Endodermal cell (in vitro differentiated cells): ENCODE data around the gene EIF3L. TPM values are rescaled to one million over a fixed set of nuclear protein-coding genes. Genes with fewer than 3 reads are reported as not detected.

ENCODE experiments used
- DNase-seq: peaks from one replicate; pipeline ENCODE4 v3.0.0-alpha.2; 2017
- H3K27ac ChIP-seq: 2 replicates; pipeline ENCODE4 v1.5.1; 2013; ENCODE audit warnings: mild to moderate bottlenecking, low read depth, low read length, moderate library complexity
- H3K27me3 ChIP-seq: 2 replicates; pipeline ENCODE4 v1.6.1; 2013; ENCODE audit warnings: mild to moderate bottlenecking, low read length, moderate library complexity; ENCODE audit not compliant: insufficient read depth, control insufficient read depth, poor library complexity, severe bottlenecking
- H3K36me3 ChIP-seq: 2 replicates; pipeline ENCODE4 v1.7.0; 2013; ENCODE audit warnings: mild to moderate bottlenecking, low read length, moderate library complexity; ENCODE audit not compliant: control insufficient read depth, insufficient read depth
- H3K4me1 ChIP-seq: one replicate; pipeline ENCODE4 v1.7.0; 2013; ENCODE audit warnings: low read length; ENCODE audit not compliant: control insufficient read depth, insufficient read depth
- H3K4me3 ChIP-seq: 2 replicates; pipeline ENCODE4 v1.5.1; 2013; ENCODE audit warnings: mild to moderate bottlenecking, low read length, moderate library complexity
- H3K9ac ChIP-seq: 2 replicates; pipeline ENCODE4 v1.6.1; 2013; ENCODE audit warnings: mild to moderate bottlenecking, low read length, moderate library complexity; ENCODE audit not compliant: poor library complexity, severe bottlenecking; ENCODE audit errors: extremely low read depth
- H3K9me3 ChIP-seq: 2 replicates; pipeline ENCODE4 v1.6.1; 2013; ENCODE audit warnings: mild to moderate bottlenecking, low read length, moderate library complexity; ENCODE audit not compliant: control insufficient read depth
- H3K27ac Mint-ChIP-seq: 2 replicates; pipeline ENCODE4 v1.8.0; 2020; ENCODE audit warnings: mixed read lengths
- H3K27me3 Mint-ChIP-seq: 2 replicates; pipeline ENCODE4 v1.8.0; 2021; ENCODE audit warnings: mild to moderate bottlenecking, mixed read lengths; ENCODE audit not compliant: insufficient read depth
- H3K36me3 Mint-ChIP-seq: 2 replicates; pipeline ENCODE4 v1.8.0; 2020; ENCODE audit warnings: low read depth, mixed read lengths
- H3K4me1 Mint-ChIP-seq: 2 replicates; pipeline ENCODE4 v1.8.0; 2020; ENCODE audit warnings: mixed read lengths
- H3K4me3 Mint-ChIP-seq: 2 replicates; pipeline ENCODE4 v1.8.0; 2020; ENCODE audit warnings: mild to moderate bottlenecking, moderate library complexity, mixed read lengths
- H3K9me3 Mint-ChIP-seq: 2 replicates; pipeline ENCODE4 v1.8.0; 2020; ENCODE audit warnings: mild to moderate bottlenecking, mixed read lengths
- WGBS, 2 experiments: methylation state at CpG; one replicate each; pipeline versions ENCODE4 v1.1.5 to v1.1.7; 2013; ENCODE audit warnings: missing lambda C conversion rate in 2 of 2, mixed read lengths in 1 of 2; ENCODE audit not compliant: insufficient coverage in 1 of 2, insufficient read length in 1 of 2; 5-methylcytosine and 5-hydroxymethylcytosine counted together
- total RNA-seq, 2 donors: library from RNA; stranded (reverse); fragmentation: NEBNext Ultra II Directional in 1 of 2; extraction: Animal tissue kit (Norgen Biotek cat#: 25700) in 1 of 2; gene quantifications; 2 replicates in 1 of 2; 3 replicates in 1 of 2; pipeline ENCODE4 v1.2.1, GENCODE V29; 2021
- TF ChIP-seq, protein P1 (sequence below): fragments of 200-600 bp; sonication (generic); conservative IDR thresholded peaks from 2 replicates; pipeline ENCODE4 v1.5.0; 2021; ENCODE audit warnings: antibody characterized with exemption, mild to moderate bottlenecking

EIF3L gene
- total RNA-seq, 2 donors from 2014 or later = 469 to 541 TPM

DNA sequence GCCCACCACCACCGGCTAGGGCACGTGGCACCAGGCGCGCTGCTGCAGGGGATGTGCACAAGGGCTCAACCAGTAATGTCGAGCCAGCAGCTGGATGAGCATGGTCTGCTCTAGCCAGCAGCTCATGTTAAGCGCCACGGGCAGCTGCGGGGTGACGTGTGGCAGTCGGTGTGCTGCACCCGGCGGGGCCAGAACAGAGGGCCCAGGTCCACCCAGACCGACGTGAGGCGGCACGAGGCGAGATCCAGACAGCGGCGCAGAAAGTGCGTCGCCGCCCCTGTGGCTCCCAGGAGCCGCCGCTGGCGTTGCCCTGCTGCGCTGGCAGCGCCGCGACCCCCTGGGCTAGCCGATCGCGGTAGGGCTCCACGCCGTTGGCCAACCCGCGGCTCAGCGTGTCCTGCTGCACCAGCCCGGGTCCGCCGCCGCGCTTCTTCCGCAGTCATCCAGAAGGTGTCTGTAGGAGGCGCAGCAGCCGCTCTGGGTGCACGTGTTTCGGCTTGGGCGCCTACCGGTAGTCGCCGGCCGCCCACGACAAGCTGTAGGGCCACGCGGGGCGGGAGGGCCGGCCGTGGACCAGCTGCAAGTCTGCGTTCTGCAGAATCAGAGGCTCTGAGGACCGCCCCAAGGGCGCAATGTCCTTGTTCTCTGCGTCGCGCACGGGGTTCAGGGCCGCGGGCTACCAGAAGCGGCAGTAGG is 30.7 kb upstream of the EIF3L start:
- Histone ChIP-seq H3K9ac (no peak overlapping the region), H3K27me3 (peaks cover 34% of the 10 kb centered on the region), H3K36me3 (no peaks in the 10 kb centered on the region), H3K27ac (no peak overlapping the region), H3K4me3 (no peak overlapping the region), H3K4me1 (no peaks in the 10 kb centered on the region), H3K9me3 (no peaks in the 10 kb centered on the region)
- Mint-ChIP-seq H3K9me3 (no peaks in the 10 kb centered on the region), H3K27ac (no peak overlapping the region), H3K4me1 (peaks cover 7% of the 10 kb centered on the region), H3K27me3 (peaks cover 43% of the 10 kb centered on the region), H3K4me3 (peak overlapping the region; percentile 46), H3K36me3 (peaks cover 11% of the 10 kb centered on the region)
- 11 to 20% methylated on average over 32 to 68 of the region's 68 CpGs for WGBS, 2 experiments
- peak; percentile 90 for DNase-seq
- TF ChIP-seq, protein P1, sequence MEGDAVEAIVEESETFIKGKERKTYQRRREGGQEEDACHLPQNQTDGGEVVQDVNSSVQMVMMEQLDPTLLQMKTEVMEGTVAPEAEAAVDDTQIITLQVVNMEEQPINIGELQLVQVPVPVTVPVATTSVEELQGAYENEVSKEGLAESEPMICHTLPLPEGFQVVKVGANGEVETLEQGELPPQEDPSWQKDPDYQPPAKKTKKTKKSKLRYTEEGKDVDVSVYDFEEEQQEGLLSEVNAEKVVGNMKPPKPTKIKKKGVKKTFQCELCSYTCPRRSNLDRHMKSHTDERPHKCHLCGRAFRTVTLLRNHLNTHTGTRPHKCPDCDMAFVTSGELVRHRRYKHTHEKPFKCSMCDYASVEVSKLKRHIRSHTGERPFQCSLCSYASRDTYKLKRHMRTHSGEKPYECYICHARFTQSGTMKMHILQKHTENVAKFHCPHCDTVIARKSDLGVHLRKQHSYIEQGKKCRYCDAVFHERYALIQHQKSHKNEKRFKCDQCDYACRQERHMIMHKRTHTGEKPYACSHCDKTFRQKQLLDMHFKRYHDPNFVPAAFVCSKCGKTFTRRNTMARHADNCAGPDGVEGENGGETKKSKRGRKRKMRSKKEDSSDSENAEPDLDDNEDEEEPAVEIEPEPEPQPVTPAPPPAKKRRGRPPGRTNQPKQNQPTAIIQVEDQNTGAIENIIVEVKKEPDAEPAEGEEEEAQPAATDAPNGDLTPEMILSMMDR = peak; percentile 68

DNA sequence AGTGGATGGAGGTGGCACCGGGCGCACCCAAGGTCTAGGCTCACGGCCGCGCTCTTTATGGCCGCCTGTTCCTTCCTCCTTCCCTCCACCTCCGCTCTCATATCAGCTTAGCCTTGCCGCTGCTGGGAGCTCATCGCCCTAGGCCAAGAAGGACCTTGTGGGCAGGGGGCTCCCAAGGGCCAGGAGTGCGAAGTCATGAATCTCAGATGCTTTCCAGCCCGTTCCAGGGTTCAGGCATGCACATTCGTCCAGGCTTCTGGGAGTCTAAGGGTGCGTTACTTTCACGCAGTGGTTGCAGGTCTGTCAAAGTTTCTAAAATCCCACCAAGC is 30.1 kb upstream of the EIF3L start:
- Mint-ChIP-seq H3K36me3 (peaks cover 11% of the 10 kb centered on the region), H3K9me3 (no peaks in the 10 kb centered on the region), H3K4me3 (peak overlapping the region; percentile 46), H3K27ac (no peak overlapping the region), H3K4me1 (peaks cover 7% of the 10 kb centered on the region), H3K27me3 (peaks cover 48% of the 10 kb centered on the region)
- TF ChIP-seq, protein P1 = no peak
- H3K4me3 ChIP-seq = no peak overlapping the region
- DNase-seq = no peak
- H3K27ac ChIP-seq = no peak overlapping the region
- H3K9ac ChIP-seq = no peak overlapping the region
- H3K36me3 ChIP-seq = no peaks in the 10 kb centered on the region
- no peaks in the 10 kb centered on the region for H3K4me1 ChIP-seq
- H3K9me3 ChIP-seq = no peaks in the 10 kb centered on the region
- 42 to 63% methylated on average over 13 to 14 of the region's 14 CpGs for WGBS, 2 experiments
- H3K27me3 ChIP-seq = peaks cover 39% of the 10 kb centered on the region

DNA sequence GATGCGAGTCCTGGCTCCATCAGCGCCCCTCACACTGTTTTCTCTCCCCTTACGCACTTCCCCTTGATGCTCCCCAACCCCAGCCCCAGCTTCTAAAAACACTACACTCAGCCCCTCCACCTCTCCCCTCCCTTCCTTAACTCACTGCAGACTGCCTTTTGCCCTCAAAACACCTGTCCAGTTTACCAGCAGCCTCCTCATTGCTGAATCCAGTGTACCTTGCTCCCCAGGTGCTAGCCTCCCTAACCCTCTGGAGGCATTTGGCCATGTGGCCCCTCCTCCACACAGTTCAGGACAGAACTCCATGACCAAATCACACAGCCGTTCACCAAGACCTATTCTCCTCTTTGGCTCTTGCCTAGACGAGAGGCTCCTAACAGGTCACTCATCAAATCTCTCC is 28.9 kb upstream of the EIF3L start:
- no peak overlapping the region for H3K9ac ChIP-seq
- Mint-ChIP-seq H3K4me3 (no peak overlapping the region), H3K27ac (no peak overlapping the region), H3K27me3 (peaks cover 53% of the 10 kb centered on the region), H3K9me3 (no peaks in the 10 kb centered on the region), H3K36me3 (peaks cover 7% of the 10 kb centered on the region), H3K4me1 (peaks cover 7% of the 10 kb centered on the region)
- TF ChIP-seq, protein P1 = no peak
- no peaks in the 10 kb centered on the region for H3K9me3 ChIP-seq
- DNase-seq = no peak
- H3K27ac ChIP-seq = no peak overlapping the region
- H3K4me3 ChIP-seq = no peak overlapping the region
- H3K36me3 ChIP-seq = no peaks in the 10 kb centered on the region
- peaks cover 48% of the 10 kb centered on the region for H3K27me3 ChIP-seq
- H3K4me1 ChIP-seq = no peaks in the 10 kb centered on the region
- 88 to 97% methylated on average over 4 to 5 of the region's 5 CpGs for WGBS, 2 experiments
